GM10266 (cell line): Measurements from ENCODE around the gene SH3BGRL2.
"Not testable (repeated sequence)": the region's sequence is repeated elsewhere in the genome, so short reads cannot be mapped to it uniquely, and the experiment has no call there.

Source experiments
- DNase-seq: peaks from one replicate; pipeline ENCODE4 v3.0.0; 2012; ENCODE audit errors: extremely low spot score
- CTCF ChIP-seq: IDR thresholded peaks from 2 replicates; pipeline ENCODE4 v1.5.1; 2012; ENCODE audit warnings: mild to moderate bottlenecking, low read depth; ENCODE audit not compliant: control insufficient read depth, insufficient read depth; ENCODE audit errors: missing control alignments

Gene SH3BGRL2

GRCh38 chr6:79737172-79737571 lies 106.0 kb downstream of the SH3BGRL2 start:
- no peak for DNase-seq
- no peak for TF ChIP-seq CTCF

- no peak for TF ChIP-seq CTCF
- DNase-seq: no peak
Observed at GRCh38 chr6:79742030-79742429, 110.9 kb downstream of the SH3BGRL2 start.

- DNase-seq: not testable (repeated sequence)
Observed at GRCh38 chr6:79745282-79745681, 114.2 kb downstream of the SH3BGRL2 start.

- not testable (repeated sequence) for DNase-seq
Observed at GRCh38 chr6:79746325-79746724, 115.2 kb downstream of the SH3BGRL2 start.

GRCh38 chr6:79750806-79751205 lies 119.7 kb downstream of the SH3BGRL2 start:
- no peak for DNase-seq

More at GRCh38 chr6:79750806-79751205, 119.7 kb downstream of the SH3BGRL2 start:
- no peak for TF ChIP-seq CTCF
